GM12878 (cell line): ENCODE data around the gene SPINT2.

Experiments
- EZH2 ChIP-seq: IDR thresholded peaks from 2 replicates; pipeline ENCODE4 v1.6.1; 2012; ENCODE audit warnings: low read depth, mild to moderate bottlenecking, control low read depth, inconsistent platforms, low read length, borderline replicate concordance; ENCODE audit not compliant: control insufficient read depth
- KDM1A ChIP-seq: fragments of 200-600 bp; sonication (generic); IDR thresholded peaks from 2 replicates; pipeline ENCODE4 v1.6.1; 2016; ENCODE audit warnings: borderline replicate concordance
- NR2C1 ChIP-seq: fragments of 450-650 bp; IDR thresholded peaks from 2 replicates; pipeline ENCODE4 v1.6.1; 2017; ENCODE audit warnings: antibody characterized with exemption, mild to moderate bottlenecking, moderate library complexity
- POLR2A ChIP-seq: IDR thresholded peaks from 2 replicates; pipeline ENCODE4 v1.6.1; 2011; ENCODE audit warnings: low read depth, mild to moderate bottlenecking, low read length
- RFX5 ChIP-seq: IDR thresholded peaks from 2 replicates; pipeline ENCODE4 v1.6.1; 2011; ENCODE audit warnings: low read depth, low read length, improper control_type of control experiment
- RUNX3 ChIP-seq: IDR thresholded peaks from 2 replicates; pipeline ENCODE4 v1.6.1; 2012; ENCODE audit warnings: low read length, inconsistent platforms
- SMC3 ChIP-seq: IDR thresholded peaks from 2 replicates; pipeline ENCODE4 v1.6.1; 2011; ENCODE audit warnings: low read length, improper control_type of control experiment, borderline replicate concordance
- TAF1 ChIP-seq: IDR thresholded peaks from 2 replicates; pipeline ENCODE4 v1.6.1; 2011; ENCODE audit warnings: mild to moderate bottlenecking, low read depth, low read length, borderline replicate concordance
- TARDBP ChIP-seq: IDR thresholded peaks from 2 replicates; pipeline ENCODE4 v1.6.1; 2016; ENCODE audit warnings: borderline replicate concordance
- ZNF217 ChIP-seq: fragments of 450-650 bp; IDR thresholded peaks from 2 replicates; pipeline ENCODE4 v1.6.1; 2017; ENCODE audit warnings: antibody characterized with exemption, mild to moderate bottlenecking
- TF ChIP-seq, protein P1 (sequence below), 3 experiments: IDR thresholded peaks in 2 of 3; conservative IDR thresholded peaks in 1 of 3; 2 replicates each; pipeline ENCODE4 v1.5.1; 2011; ENCODE audit warnings: low read depth in 3 of 3, low read length in 3 of 3, mild to moderate bottlenecking in 3 of 3, control low read depth in 2 of 3, moderate library complexity in 2 of 3, inconsistent platforms in 1 of 3, mixed read lengths in 1 of 3; ENCODE audit not compliant: control insufficient read depth in 2 of 3, insufficient read depth in 1 of 3; ENCODE audit errors: extremely low read depth in 1 of 3
- TF ChIP-seq, protein P2 (sequence below): IDR thresholded peaks from 2 replicates; pipeline ENCODE4 v1.6.1; 2012; ENCODE audit warnings: low read depth, low read length, improper control_type of control experiment
- TF ChIP-seq, protein P3 (sequence below): IDR thresholded peaks from 2 replicates; pipeline ENCODE4 v1.6.1; 2012; ENCODE audit warnings: low read depth, low read length, improper control_type of control experiment

DNA sequence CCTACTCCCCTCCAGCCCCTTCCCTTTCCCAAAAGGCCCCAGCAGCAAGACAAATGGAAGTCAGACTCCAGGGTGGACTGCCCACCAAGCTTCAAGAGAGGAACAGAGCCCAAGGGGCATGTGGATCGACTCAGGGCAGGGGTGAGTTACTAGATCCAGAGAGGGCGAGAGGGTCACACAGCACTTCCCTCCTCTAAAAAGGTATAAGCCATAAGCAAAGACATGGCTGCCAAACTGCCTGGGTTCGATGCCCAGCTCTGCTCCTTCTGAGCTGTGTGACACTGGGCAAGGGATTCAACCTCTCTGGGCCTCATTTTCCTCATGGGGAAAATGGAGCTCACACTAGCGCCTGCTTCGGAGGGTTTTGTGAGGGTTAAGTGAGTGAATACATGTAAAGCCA is 12.0 kb upstream of the SPINT2 start:
- TF ChIP-seq TAF1 (no peak), RFX5 (no peak), ZNF217 (no peak), RUNX3 (no peak), SMC3 (no peak), POLR2A (no peak), KDM1A (no peak), TARDBP (no peak), EZH2 (no peak), NR2C1 (no peak)
- TF ChIP-seq, protein P1, sequence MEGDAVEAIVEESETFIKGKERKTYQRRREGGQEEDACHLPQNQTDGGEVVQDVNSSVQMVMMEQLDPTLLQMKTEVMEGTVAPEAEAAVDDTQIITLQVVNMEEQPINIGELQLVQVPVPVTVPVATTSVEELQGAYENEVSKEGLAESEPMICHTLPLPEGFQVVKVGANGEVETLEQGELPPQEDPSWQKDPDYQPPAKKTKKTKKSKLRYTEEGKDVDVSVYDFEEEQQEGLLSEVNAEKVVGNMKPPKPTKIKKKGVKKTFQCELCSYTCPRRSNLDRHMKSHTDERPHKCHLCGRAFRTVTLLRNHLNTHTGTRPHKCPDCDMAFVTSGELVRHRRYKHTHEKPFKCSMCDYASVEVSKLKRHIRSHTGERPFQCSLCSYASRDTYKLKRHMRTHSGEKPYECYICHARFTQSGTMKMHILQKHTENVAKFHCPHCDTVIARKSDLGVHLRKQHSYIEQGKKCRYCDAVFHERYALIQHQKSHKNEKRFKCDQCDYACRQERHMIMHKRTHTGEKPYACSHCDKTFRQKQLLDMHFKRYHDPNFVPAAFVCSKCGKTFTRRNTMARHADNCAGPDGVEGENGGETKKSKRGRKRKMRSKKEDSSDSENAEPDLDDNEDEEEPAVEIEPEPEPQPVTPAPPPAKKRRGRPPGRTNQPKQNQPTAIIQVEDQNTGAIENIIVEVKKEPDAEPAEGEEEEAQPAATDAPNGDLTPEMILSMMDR (IDR thresholded peaks at IDR 0.05 in 2 of 3, conservative IDR thresholded peaks at IDR 0.05 in 1 of 3; ENCODE audit: control insufficient read depth in 2 of 3, extremely low read depth in 1 of 3, insufficient read depth in 1 of 3, low read depth in 3 of 3, low read length in 3 of 3): no peak
- TF ChIP-seq, protein P2, sequence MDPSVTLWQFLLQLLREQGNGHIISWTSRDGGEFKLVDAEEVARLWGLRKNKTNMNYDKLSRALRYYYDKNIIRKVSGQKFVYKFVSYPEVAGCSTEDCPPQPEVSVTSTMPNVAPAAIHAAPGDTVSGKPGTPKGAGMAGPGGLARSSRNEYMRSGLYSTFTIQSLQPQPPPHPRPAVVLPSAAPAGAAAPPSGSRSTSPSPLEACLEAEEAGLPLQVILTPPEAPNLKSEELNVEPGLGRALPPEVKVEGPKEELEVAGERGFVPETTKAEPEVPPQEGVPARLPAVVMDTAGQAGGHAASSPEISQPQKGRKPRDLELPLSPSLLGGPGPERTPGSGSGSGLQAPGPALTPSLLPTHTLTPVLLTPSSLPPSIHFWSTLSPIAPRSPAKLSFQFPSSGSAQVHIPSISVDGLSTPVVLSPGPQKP: no peak
- TF ChIP-seq, protein P3, sequence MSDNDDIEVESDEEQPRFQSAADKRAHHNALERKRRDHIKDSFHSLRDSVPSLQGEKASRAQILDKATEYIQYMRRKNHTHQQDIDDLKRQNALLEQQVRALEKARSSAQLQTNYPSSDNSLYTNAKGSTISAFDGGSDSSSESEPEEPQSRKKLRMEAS: no peak
